ENCODE data around the gene SLC4A3. TPM values are rescaled to one million over a fixed set of nuclear protein-coding genes. Genes with fewer than 3 reads are reported as not detected.

The SLC4A3 gene
- total RNA-seq, 2 experiments from 2014 or later: not detected

- no peak for DNase-seq
- no peak overlapping the region for H3K4me3 Mint-ChIP-seq
- CTCF ChIA-PET: interaction anchor here (0.9 to 1.1 kb wide), 2 partner anchors 9 to 11 kb away, joined by 3 to 4 read pairs; no protein-coding TSS in a partner anchor
- POLR2A ChIA-PET: no interaction called here
- H3K4me1 Mint-ChIP-seq: peaks cover 2% of the 10 kb centered on the region
- H3K27me3 Mint-ChIP-seq: no peaks in the 10 kb centered on the region
- H3K36me3 Mint-ChIP-seq (ENCODE audit: low read depth): no peaks in the 10 kb centered on the region
- H3K27ac Mint-ChIP-seq: peak overlapping the region; percentile 42
- H3K9me3 Mint-ChIP-seq: no peaks in the 10 kb centered on the region
Observed at GRCh38 chr2:219636941-219637841, 9.8 kb downstream of the SLC4A3 start.

GRCh38 chr2:219637842-219638185 lies 10.4 kb downstream of the SLC4A3 start:
- Mint-ChIP-seq H3K4me1 (peaks cover 8% of the 10 kb centered on the region), H3K27ac (no peak overlapping the region), H3K36me3 (ENCODE audit: low read depth) (no peaks in the 10 kb centered on the region), H3K9me3 (no peaks in the 10 kb centered on the region), H3K27me3 (no peaks in the 10 kb centered on the region), H3K4me3 (no peak overlapping the region)
- POLR2A ChIA-PET: no interaction called here
- CTCF ChIA-PET: interaction anchor here (1.1 kb wide), 1 partner anchor 12 kb away, joined by 4 read pairs; no protein-coding TSS in a partner anchor
- DNase-seq: no peak

GRCh38 chr2:219638217-219638947 lies 11.0 kb downstream of the SLC4A3 start:
- Mint-ChIP-seq H3K4me1 (peaks cover 9% of the 10 kb centered on the region), H3K9me3 (no peaks in the 10 kb centered on the region), H3K4me3 (no peak overlapping the region), H3K27me3 (peaks cover under 1% of the 10 kb centered on the region), H3K36me3 (ENCODE audit: low read depth) (no peaks in the 10 kb centered on the region), H3K27ac (no peak overlapping the region)
- DNase-seq: no peak
- ChIA-PET POLR2A (no interaction called here), CTCF (interaction anchor here (1.1 kb wide), 1 partner anchor 13 kb away, joined by 4 read pairs; no protein-coding TSS in a partner anchor)

GRCh38 chr2:219638948-219639755 lies 11.7 kb downstream of the SLC4A3 start:
- Mint-ChIP-seq H3K36me3 (ENCODE audit: low read depth) (no peaks in the 10 kb centered on the region), H3K27me3 (peaks cover 2% of the 10 kb centered on the region), H3K4me1 (peaks cover 9% of the 10 kb centered on the region), H3K27ac (no peak overlapping the region), H3K4me3 (no peak overlapping the region), H3K9me3 (no peaks in the 10 kb centered on the region)
- POLR2A ChIA-PET: no interaction called here
- no peak for DNase-seq
- CTCF ChIA-PET: no interaction called here

- Mint-ChIP-seq H3K27ac (no peak overlapping the region), H3K9me3 (no peaks in the 10 kb centered on the region), H3K27me3 (peaks cover 2% of the 10 kb centered on the region), H3K4me3 (no peak overlapping the region), H3K36me3 (ENCODE audit: low read depth) (no peaks in the 10 kb centered on the region), H3K4me1 (peaks cover 9% of the 10 kb centered on the region)
- ChIA-PET POLR2A (no interaction called here), CTCF (interaction anchor here (0.7 to 5.4 kb wide), 10 partner anchors 8 to 280 kb away, joined by 3 to 39 read pairs (median 4); partner anchors contain the start of genes CHPF and TMEM198)
- DNase-seq: no peak
Observed at GRCh38 chr2:219641390-219642068, 14.1 kb downstream of the SLC4A3 start.

- H3K4me3 Mint-ChIP-seq: no peak overlapping the region
- no peaks in the 10 kb centered on the region for H3K9me3 Mint-ChIP-seq
- H3K4me1 Mint-ChIP-seq: peaks cover 9% of the 10 kb centered on the region
- H3K27me3 Mint-ChIP-seq: peaks cover 3% of the 10 kb centered on the region
- no peak for DNase-seq
- no peaks in the 10 kb centered on the region for H3K36me3 Mint-ChIP-seq (ENCODE audit: low read depth)
- H3K27ac Mint-ChIP-seq: no peak overlapping the region
- ChIA-PET CTCF (interaction anchor here (0.9 to 5.4 kb wide), 13 partner anchors 9 to 172 kb away, joined by 3 to 39 read pairs (median 4); partner anchors contain the start of genes CHPF, GMPPA and TMEM198), POLR2A (no interaction called here)
Observed at GRCh38 chr2:219642069-219642454, 14.6 kb downstream of the SLC4A3 start.

- no peak overlapping the region for H3K4me3 Mint-ChIP-seq
- DNase-seq: peak; percentile 93
- H3K27ac Mint-ChIP-seq: no peak overlapping the region
- peaks cover 6% of the 10 kb centered on the region for H3K27me3 Mint-ChIP-seq
- H3K9me3 Mint-ChIP-seq: no peaks in the 10 kb centered on the region
- ChIA-PET POLR2A (no interaction called here), CTCF (interaction anchor here (0.6 to 5.4 kb wide), 18 partner anchors 9 to 144 kb away, joined by 3 to 39 read pairs (median 4); partner anchors contain the start of genes CHPF, GMPPA, STK11IP and TMEM198)
- H3K4me1 Mint-ChIP-seq: peaks cover 9% of the 10 kb centered on the region
- H3K36me3 Mint-ChIP-seq (ENCODE audit: low read depth): no peaks in the 10 kb centered on the region
Observed at GRCh38 chr2:219642465-219643083, 15.1 kb downstream of the SLC4A3 start.

- H3K27ac Mint-ChIP-seq: no peak overlapping the region
- CTCF ChIA-PET: interaction anchor here (0.6 to 5.4 kb wide), 15 partner anchors 8 to 145 kb away, joined by 3 to 39 read pairs (median 4); partner anchors contain the start of genes CHPF, GMPPA, STK11IP and TMEM198
Observed at GRCh38 chr2:219643084-219643473, 15.6 kb downstream of the SLC4A3 start.

GRCh38 chr2:219643788-219644398 lies 16.5 kb downstream of the SLC4A3 start:
- ChIA-PET CTCF (interaction anchor here (1.1 to 5.4 kb wide), 5 partner anchors 47 to 114 kb away, joined by 3 to 39 read pairs (median 4); partner anchors contain the start of genes CHPF, STK11IP and TMEM198), POLR2A (no interaction called here)
- Mint-ChIP-seq H3K27ac (no peak overlapping the region), H3K9me3 (no peaks in the 10 kb centered on the region), H3K27me3 (peaks cover 10% of the 10 kb centered on the region), H3K36me3 (ENCODE audit: low read depth) (no peaks in the 10 kb centered on the region), H3K4me1 (peaks cover 7% of the 10 kb centered on the region), H3K4me3 (no peak overlapping the region)
- no peak for DNase-seq

More at GRCh38 chr2:219643084-219643473, 15.6 kb downstream of the SLC4A3 start:
- no peak for DNase-seq
- H3K4me3 Mint-ChIP-seq: no peak overlapping the region
- H3K9me3 Mint-ChIP-seq: no peaks in the 10 kb centered on the region
- POLR2A ChIA-PET: no interaction called here
- peaks cover 9% of the 10 kb centered on the region for H3K4me1 Mint-ChIP-seq
- peaks cover 9% of the 10 kb centered on the region for H3K27me3 Mint-ChIP-seq
- no peaks in the 10 kb centered on the region for H3K36me3 Mint-ChIP-seq (ENCODE audit: low read depth)

- Mint-ChIP-seq H3K36me3 (ENCODE audit: low read depth) (no peaks in the 10 kb centered on the region), H3K4me3 (no peak overlapping the region), H3K27ac (no peak overlapping the region), H3K9me3 (no peaks in the 10 kb centered on the region), H3K4me1 (peaks cover 7% of the 10 kb centered on the region), H3K27me3 (peaks cover 12% of the 10 kb centered on the region)
- ChIA-PET POLR2A (no interaction called here), CTCF (interaction anchor here (1.1 to 5.4 kb wide), 5 partner anchors 13 to 115 kb away, joined by 3 to 39 read pairs (median 4); partner anchors contain the start of genes CHPF, STK11IP and TMEM198)
- no peak for DNase-seq
Observed at GRCh38 chr2:219644801-219645480, 17.5 kb downstream of the SLC4A3 start.

Measured in activated CD4-positive, alpha-beta T cell treated with anti-CD3 and anti-CD28 coated beads, Interleukin-2, amount 10 ng/mL, durations not matched to agents 7 days and 5 days (primary cell).